Measurements from ENCODE around the gene BTRC.

GRCh38 chr10:101573885-101574753, 220.2 kb downstream of the BTRC start:
- TF ChIP-seq SUZ12 (IDR thresholded peaks at IDR 0.05): no peak
- TF ChIP-seq ARNT (IDR thresholded peaks at IDR 0.05): no peak
- no peak for TF ChIP-seq FOXM1 (IDR thresholded peaks at IDR 0.05; ENCODE audit: borderline replicate concordance)
- no peak for TF ChIP-seq FOXA1 (IDR thresholded peaks at IDR 0.05)
- no peak for TF ChIP-seq BHLHE40 (IDR thresholded peaks at IDR 0.05; ENCODE audit: borderline replicate concordance)
